Activated naive CD4-positive, alpha-beta T cell treated with Interleukin-2 at 50 U/mL for 16 hours (primary cell): Measurements from ENCODE around the gene RAD51.
A peak's percentile ranks its signal among the peaks of the same experiment; 100 is the strongest.
"Not testable (repeated sequence)": the region's sequence is repeated elsewhere in the genome, so short reads cannot be mapped to it uniquely, and the experiment has no call there.

Experiments used
- DNase-seq: peaks from one replicate; pipeline ENCODE4 v3.0.0-alpha.2; 2020

The RAD51 gene

GRCh38 chr15:40694688-40695468 lies at the start of gene RAD51:
Gene RAD51, plus strand, starts transcription at chr15:40695174. Its CDS starts 3,585 bp downstream, at chr15:40698759.
- DNase-seq: peak; percentile 94

- DNase-seq: no peak
These were observed 47.5 kb upstream of the RAD51 start for GRCh38 chr15:40647523-40647922.

- no peak for DNase-seq
These were observed 44.5 kb upstream of the RAD51 start for GRCh38 chr15:40650479-40650878.

GRCh38 chr15:40660686-40661085 lies 34.3 kb upstream of the RAD51 start:
- no peak for DNase-seq

GRCh38 chr15:40664909-40665308 lies 30.1 kb upstream of the RAD51 start:
- DNase-seq: no peak

GRCh38 chr15:40676290-40676689 lies 18.7 kb upstream of the RAD51 start:
- not testable (repeated sequence) for DNase-seq

- not testable (repeated sequence) for DNase-seq
These were observed 18.1 kb upstream of the RAD51 start for GRCh38 chr15:40676906-40677305.

- no peak for DNase-seq
These were observed 14.8 kb upstream of the RAD51 start for GRCh38 chr15:40680151-40680550.

- not testable (repeated sequence) for DNase-seq
These were observed 14.0 kb upstream of the RAD51 start for GRCh38 chr15:40680959-40681358.

GRCh38 chr15:40684381-40684780 lies 10.6 kb upstream of the RAD51 start:
- no peak for DNase-seq

GRCh38 chr15:40685376-40685775 lies 9.6 kb upstream of the RAD51 start:
- no peak for DNase-seq

GRCh38 chr15:40688932-40689799 lies 5.8 kb upstream of the RAD51 start:
- no peak for DNase-seq

GRCh38 chr15:40691737-40692136 lies 3.2 kb upstream of the RAD51 start:
- DNase-seq: no peak

GRCh38 chr15:40693904-40694687 lies 878 bp upstream of the RAD51 start:
- no peak for DNase-seq

- no peak for DNase-seq
These were observed 506 bp downstream of the RAD51 start for GRCh38 chr15:40695469-40695890.

GRCh38 chr15:40696228-40696627 lies 1.3 kb downstream of the RAD51 start:
- no peak for DNase-seq

GRCh38 chr15:40697916-40698315 lies 2.9 kb downstream of the RAD51 start:
- no peak for DNase-seq

- no peak for DNase-seq
These were observed 7.1 kb downstream of the RAD51 start for GRCh38 chr15:40702077-40702476.

GRCh38 chr15:40706121-40706520 lies 11.1 kb downstream of the RAD51 start:
- no peak for DNase-seq

GRCh38 chr15:40714144-40714543 lies 19.2 kb downstream of the RAD51 start:
- no peak for DNase-seq

GRCh38 chr15:40716165-40716564 lies 21.2 kb downstream of the RAD51 start:
- no peak for DNase-seq

- DNase-seq: no peak
These were observed 26.7 kb downstream of the RAD51 start for GRCh38 chr15:40721701-40722100.

- no peak for DNase-seq
These were observed 27.4 kb downstream of the RAD51 start for GRCh38 chr15:40722354-40722753.
